ENCODE measurements around the gene LRGUK.

LRGUK gene

DNA sequence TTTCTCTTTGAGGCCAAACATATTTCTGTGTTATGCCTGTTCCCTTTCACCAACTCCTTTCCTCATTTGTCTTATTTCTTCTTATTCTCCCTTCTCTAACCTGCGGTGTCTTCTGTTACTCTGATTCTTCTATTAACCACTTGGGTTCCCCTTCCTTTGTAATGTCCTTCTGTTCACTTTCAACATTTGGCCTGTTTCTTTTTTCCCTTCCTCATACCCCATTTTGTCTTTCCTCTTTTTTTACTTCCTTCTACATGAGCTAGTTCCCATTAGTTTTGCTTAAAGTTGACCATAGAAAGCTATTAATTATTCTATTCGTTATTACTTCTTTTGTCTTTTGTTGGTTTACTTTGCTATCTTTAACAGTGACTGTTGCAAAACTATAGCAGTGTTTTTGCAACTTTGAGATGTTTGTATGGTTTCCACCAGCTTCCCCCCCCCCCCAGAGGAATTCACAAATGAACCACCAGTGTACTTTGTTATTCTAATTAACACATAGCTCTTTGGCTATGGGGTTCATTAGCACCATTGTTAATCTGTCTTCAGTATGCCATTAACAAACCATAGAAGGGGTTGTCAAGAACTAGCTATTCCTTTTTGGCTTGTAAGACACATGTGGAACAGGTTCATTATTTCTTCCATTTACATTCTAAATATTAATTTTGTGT, 2.9 kb downstream of the LRGUK start:
- no peak for DNase-seq

- DNase-seq = no peak
These were observed 6.9 kb downstream of the LRGUK start for GRCh38 chr7:134134004-134134403.

GRCh38 chr7:134140889-134141867, 14.0 kb downstream of the LRGUK start:
- DNase-seq = peak; percentile 87

GRCh38 chr7:134141868-134142264, 14.7 kb downstream of the LRGUK start:
- no peak for DNase-seq

DNA sequence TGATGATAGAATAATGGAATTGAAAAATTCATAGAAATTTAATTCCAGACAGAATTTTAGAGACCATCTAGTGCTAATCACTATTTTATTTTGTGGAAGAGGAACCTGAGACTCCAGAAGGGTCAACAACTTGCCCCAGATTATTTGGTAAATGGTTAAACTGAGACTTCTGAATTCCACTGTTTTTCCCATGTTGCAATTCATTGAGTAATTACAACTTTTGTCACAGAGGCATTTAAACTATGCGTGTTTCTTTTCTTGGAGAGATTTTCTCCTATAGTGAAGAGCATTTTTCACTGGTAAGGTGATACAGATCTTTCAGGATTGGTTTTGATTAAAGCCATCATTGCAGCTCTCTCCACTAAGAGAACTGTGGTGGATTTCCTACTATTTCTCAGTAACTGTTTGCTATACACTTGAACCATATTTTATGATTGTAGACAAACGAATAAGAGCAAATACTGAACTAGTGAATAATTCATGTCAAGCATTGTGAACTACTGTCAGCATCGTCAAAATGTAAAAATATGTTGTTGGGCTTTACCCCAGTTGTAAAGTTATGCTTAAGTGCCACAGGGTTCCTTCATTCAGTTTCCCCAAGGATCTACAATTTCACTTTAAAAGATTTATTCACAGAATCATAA, 26.5 kb downstream of the LRGUK start:
- peak; percentile 87 for DNase-seq

- DNase-seq = no peak
These were observed 27.5 kb downstream of the LRGUK start for GRCh38 chr7:134154581-134155130.

GRCh38 chr7:134155206-134155605, 28.1 kb downstream of the LRGUK start:
- DNase-seq = no peak

DNA sequence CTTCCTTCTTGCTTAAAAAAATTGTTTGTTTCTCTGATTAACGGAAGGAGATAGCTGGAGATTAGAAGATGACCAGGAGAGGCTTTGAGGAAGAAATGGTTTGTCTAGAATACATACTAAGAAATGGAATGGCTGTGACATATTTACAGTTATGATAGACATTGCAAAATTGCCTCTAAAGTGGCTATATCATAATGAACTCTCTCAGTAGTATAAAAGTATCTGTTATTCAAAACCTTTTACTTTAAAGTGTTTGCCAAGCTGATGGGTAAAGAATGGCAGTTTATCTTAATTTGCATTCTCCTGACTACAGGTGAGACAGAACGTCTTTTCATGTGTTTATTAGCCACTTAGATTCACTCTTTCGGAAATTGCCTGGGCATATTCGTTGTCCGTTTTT, 28.7 kb downstream of the LRGUK start:
- DNase-seq = no peak

GRCh38 chr7:134165252-134165651, 38.1 kb downstream of the LRGUK start:
- no peak for DNase-seq

- no peak for DNase-seq
These were observed 40.1 kb downstream of the LRGUK start for GRCh38 chr7:134167250-134167649.

DNA sequence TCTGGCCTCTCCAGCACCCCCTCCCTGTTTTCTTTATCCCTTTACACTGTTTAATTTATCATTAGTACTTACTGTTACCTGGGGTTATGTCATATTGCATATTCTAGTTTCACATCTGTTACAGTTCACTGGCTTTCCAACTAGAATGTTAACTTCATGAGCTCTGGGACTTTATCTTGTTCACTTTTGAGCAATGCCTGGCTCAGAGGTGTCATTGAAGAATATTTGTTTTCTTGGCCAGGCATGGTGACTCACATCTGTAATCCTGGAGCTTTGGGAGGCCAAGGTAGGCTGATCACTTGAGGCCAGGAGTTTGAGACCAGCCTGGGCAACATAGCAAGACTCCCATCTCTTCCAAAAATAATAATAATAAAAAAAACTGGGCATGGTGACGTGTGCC, 40.7 kb downstream of the LRGUK start:
- DNase-seq = no peak

GRCh38 chr7:134174795-134175261, 47.7 kb downstream of the LRGUK start:
- DNase-seq = peak; percentile 83

GRCh38 chr7:134175334-134176036, 48.3 kb downstream of the LRGUK start:
- DNase-seq = no peak

GRCh38 chr7:134176037-134176350, 48.9 kb downstream of the LRGUK start:
- no peak for DNase-seq

DNA sequence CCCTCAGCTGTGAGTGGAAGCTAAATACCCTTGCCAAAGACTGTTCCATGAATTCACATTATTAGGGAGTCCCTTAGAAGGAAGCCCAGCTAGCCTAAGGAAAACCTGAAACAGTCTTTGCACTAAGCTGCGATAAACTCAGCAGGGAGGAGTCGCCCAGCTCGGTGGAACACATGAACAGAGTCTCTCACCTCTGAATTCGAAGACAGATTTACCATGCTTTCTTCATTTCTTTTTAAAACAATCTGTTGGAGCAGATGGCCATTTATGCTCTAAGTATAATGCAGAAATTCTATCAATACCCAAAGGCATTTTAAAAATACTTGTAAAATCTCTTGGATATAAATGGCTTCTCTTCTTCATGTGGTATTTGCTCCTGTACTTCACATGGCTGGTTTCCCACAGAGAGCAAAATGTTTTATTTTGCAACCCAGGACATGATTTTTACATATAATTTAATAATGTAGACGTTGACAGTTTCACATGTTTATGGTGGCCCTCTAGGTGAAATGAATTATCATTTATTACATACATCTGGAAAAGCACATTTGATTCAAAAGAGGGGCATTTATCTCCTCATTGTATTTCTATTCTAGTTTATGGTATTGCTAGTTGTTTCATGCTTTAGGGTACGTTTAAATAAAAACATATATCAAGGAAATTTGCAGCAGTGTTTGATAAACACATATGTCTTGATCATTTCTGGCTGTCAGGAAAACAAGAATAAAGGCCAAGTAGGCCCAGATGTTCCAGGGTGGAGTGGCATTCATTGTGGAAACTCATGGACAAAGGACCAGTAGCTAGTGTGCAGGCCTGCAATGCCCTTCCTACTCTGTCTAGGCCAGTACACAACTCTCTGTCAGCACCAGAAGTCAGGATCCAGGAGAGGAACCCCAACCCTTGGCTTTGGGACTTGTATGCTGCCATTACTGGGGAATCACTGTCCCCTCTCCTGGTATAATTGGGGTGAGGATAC, 52.2 kb downstream of the LRGUK start:
- DNase-seq = no peak

- DNase-seq = no peak
These were observed 53.2 kb downstream of the LRGUK start for GRCh38 chr7:134180376-134180775.

DNA sequence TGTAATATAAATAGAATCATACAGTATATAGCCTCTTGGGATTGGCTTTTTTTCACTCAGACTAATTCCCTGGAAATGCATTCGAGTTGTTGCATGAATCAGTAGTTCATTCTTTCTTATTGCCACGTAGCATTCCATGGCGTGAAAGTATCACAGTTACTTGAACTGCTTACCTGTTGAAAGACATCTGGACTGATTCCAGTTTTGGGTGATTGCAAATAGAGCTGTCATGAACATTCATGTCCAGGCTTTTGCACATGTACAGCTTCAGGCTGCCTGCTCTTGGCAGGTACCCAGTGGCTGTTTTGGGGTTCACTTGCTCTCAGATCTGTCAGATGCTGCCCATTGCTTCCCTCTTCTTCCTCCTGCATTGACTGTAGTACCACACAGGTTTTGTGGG, 54.9 kb downstream of the LRGUK start:
- no peak for DNase-seq

DNA sequence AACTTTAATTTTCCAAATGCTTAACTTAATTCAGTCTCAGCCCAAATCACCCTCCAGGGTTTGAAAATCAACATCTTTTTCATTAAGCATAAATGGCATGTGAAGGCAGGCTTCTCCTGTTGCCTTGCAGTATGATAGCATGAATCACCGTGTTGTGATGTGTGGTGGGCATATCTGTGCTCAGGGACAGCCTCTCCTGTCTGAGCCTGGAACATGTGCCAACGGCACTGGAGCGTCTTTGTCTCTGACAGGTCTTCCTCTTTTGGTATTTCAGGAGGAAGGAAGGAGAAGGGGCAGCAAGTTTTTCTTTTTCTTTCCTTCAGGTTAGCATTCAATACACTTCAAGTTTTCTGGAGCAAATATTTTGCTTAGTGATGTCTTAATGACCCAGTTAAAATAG, 57.6 kb downstream of the LRGUK start:
- no peak for DNase-seq

DNA sequence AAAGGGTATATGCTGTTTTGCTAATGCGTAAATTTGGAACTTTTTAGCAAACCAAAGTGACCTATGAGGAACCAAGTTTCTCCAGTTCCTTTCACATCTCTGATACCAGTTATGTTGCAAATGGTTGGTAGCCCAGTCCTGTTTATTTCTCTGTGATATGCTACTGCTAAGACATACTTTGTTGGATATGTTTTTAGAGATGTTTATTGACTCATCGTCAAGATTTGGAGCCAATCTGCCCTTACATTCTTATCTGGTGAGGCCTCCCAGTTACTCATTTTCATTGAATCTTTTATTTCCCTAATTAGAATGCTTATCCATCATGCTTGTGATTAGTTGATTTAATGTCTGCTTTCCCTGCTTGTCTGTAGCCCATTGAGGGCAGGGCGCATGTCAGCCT, 58.9 kb downstream of the LRGUK start:
- DNase-seq = no peak

GRCh38 chr7:134186801-134187200, 59.7 kb downstream of the LRGUK start:
- no peak for DNase-seq

DNA sequence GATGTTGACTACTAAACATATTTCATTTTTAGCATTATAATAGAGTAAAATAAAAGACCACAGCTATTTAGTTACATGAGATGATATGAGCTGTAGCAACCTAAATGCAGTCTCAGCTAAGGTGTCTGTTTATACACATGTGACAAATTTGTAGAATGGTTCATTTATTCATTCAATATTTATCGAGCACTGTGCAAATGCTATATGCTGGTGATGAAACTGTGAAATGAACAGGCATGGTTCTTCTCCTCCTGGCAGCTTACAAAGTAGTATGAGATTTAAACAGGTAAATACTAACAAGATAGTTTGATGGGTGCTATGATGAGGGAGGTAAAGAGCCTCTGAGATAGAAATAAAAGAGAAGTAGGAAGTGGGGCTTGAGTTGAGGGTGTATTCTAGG, 60.8 kb downstream of the LRGUK start:
- DNase-seq = no peak

DNA sequence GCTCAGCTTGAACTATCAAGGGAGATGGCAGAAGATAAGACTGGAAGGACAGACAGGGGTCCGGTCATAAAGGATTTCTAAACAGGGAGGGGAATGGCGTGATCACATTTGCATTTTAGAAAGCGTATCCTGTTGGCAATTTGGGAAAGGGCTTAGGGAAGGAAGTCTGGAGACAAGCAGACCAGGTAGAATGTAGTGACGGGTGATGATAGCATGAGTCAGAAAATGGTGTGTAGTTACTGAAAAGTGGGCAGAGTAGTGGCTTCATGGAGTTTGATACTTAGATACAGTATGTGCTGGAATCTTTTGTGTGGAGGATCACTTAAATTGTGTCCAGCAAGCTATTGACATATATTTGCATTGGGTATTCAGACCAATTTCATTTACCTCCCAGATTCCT, 61.2 kb downstream of the LRGUK start:
- DNase-seq = no peak
